ENCODE results near the gene CLEC9A. TPM values are rescaled to one million over a fixed set of nuclear protein-coding genes. Genes with fewer than 3 reads are reported as not detected.

Gene CLEC9A
- total RNA-seq, 1 experiment from 2014 or later, result not detected

DNA sequence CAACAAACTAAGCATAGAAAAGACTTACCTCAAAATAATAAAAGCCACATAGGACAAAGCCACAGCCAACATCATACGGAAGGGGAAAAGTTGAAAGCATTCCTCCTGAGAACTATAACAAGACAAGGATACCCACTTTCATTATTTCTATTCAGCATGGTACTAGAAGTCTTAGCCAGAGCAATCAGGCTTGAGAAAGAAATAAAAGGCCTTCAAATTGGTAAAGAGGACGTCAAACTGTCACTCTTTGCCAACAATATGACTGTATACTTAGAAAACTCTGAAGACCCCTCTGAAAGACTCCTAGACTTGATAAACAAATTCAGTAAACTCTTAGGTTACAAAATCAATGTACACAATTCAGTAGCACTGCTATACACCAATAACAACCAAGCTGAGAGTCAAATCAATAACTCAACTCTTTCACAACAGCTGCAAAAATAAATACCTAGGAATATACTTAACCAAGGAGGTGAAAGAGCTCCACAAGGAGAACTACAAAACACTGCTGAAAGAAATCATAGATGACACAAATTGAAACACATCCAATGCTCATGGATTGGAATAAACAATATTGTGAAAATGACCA lies 79.9 kb downstream of the CLEC9A start:
- intact Hi-C loops (cut with micrococcal nuclease), result no loop called here
- no peak for DNase-seq (ENCODE audit: low read depth, low spot score)

DNA sequence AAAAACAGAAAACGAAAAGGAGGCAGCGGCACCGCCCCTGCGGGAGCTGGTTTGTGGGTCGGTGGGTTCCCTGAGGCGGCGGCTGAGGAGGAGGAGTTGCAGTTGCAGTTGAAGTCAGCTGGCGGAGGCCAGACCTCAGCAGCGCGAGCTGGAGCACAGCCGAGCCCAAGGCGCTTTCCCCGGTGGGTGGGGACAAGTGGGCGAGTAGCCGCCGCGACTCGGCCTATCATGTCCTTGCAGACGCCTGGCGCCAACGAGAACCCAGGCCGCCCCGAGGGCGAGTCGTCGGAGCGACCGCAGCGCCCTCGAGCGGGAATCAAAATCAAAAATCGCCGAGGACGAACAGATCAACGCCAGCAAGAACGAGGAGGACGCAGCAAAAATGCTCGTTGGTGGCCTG lies 81.0 kb downstream of the CLEC9A start:
- Histone ChIP-seq H2AFZ (ENCODE audit: low read depth, low read length, poor library complexity, severe bottlenecking) (no peak overlapping the region), H3K27me3 (ENCODE audit: insufficient read depth, low read length) (no peaks in the 10 kb centered on the region), H3K79me2 (ENCODE audit: insufficient read depth, low read length) (no peaks in the 10 kb centered on the region), H3K4me3 (replicated peaks in 1 of 2; ENCODE audit: low read depth in 1 of 2, low read length in 2 of 2) (no peak overlapping the region), H3K4me2 (ENCODE audit: low read length) (no peak overlapping the region), H3K36me3 (ENCODE audit: control insufficient read depth in 1 of 2, insufficient read depth in 2 of 2, low read length in 2 of 2) (no peaks in the 10 kb centered on the region), H3K9me2 (ENCODE audit: insufficient read depth) (no peaks in the 10 kb centered on the region), H3K27ac (ENCODE audit: low read depth, low read length) (no peak overlapping the region), H4K20me1 (ENCODE audit: insufficient read depth) (no peaks in the 10 kb centered on the region), H3K9me3 (ENCODE audit: control insufficient read depth in 1 of 2, insufficient read depth in 1 of 2, low read depth in 1 of 2, low read length in 2 of 2) (no peaks in the 10 kb centered on the region), H3K9ac (ENCODE audit: low read length) (no peak overlapping the region), H3K4me1 (ENCODE audit: control insufficient read depth in 1 of 2, insufficient read depth in 2 of 2, low read length in 2 of 2) (no peaks in the 10 kb centered on the region)
- ChIA-PET CTCF (no interaction called here), POLR2A (no interaction called here), RAD21 (ENCODE audit: low non-redundant PET in 1 of 2, low total read pairs in 2 of 2, uncharacterized antibody in 2 of 2, unreplicated experiment in 2 of 2) (no interaction called here)
- ATAC-seq, result no peak
- TF ChIP-seq, protein P1, sequence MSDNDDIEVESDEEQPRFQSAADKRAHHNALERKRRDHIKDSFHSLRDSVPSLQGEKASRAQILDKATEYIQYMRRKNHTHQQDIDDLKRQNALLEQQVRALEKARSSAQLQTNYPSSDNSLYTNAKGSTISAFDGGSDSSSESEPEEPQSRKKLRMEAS (IDR thresholded peaks at IDR 0.05), result no peak
- TF ChIP-seq CEBPB (IDR thresholded peaks at IDR 0.05; ENCODE audit: low read depth) (no peak), SRF (IDR thresholded peaks at IDR 0.05; ENCODE audit: low read depth) (no peak), JUND (IDR thresholded peaks at IDR 0.05) (no peak), ZNF274 (IDR thresholded peaks at IDR 0.05; ENCODE audit: low read depth, low read length) (no peak), ELF1 (IDR thresholded peaks at IDR 0.05; ENCODE audit: borderline replicate concordance, low read depth) (no peak), POLR2AphosphoS5 (IDR thresholded peaks at IDR 0.05; ENCODE audit: low read depth, low read length) (no peak), RAD21 (IDR thresholded peaks at IDR 0.05; ENCODE audit: low read depth) (no peak), POLR2A (IDR thresholded peaks at IDR 0.05; ENCODE audit: borderline replicate concordance, extremely low read depth, insufficient read depth, insufficient read length) (no peak), CBX3 (IDR thresholded peaks at IDR 0.05; ENCODE audit: low read depth) (no peak), SP1 (IDR thresholded peaks at IDR 0.05; ENCODE audit: low read depth) (no peak), ZFX (IDR thresholded peaks at IDR 0.05) (no peak), SIN3A (IDR thresholded peaks at IDR 0.05; ENCODE audit: low read depth) (no peak), EZH2 (IDR thresholded peaks at IDR 0.05) (no peak)
- TF ChIP-seq, protein P2, sequence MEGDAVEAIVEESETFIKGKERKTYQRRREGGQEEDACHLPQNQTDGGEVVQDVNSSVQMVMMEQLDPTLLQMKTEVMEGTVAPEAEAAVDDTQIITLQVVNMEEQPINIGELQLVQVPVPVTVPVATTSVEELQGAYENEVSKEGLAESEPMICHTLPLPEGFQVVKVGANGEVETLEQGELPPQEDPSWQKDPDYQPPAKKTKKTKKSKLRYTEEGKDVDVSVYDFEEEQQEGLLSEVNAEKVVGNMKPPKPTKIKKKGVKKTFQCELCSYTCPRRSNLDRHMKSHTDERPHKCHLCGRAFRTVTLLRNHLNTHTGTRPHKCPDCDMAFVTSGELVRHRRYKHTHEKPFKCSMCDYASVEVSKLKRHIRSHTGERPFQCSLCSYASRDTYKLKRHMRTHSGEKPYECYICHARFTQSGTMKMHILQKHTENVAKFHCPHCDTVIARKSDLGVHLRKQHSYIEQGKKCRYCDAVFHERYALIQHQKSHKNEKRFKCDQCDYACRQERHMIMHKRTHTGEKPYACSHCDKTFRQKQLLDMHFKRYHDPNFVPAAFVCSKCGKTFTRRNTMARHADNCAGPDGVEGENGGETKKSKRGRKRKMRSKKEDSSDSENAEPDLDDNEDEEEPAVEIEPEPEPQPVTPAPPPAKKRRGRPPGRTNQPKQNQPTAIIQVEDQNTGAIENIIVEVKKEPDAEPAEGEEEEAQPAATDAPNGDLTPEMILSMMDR (IDR thresholded peaks at IDR 0.05 in 2 of 3, conservative IDR thresholded peaks at IDR 0.05 in 1 of 3; ENCODE audit: borderline replicate concordance in 1 of 3, insufficient read depth in 1 of 3, low read depth in 2 of 3, low read length in 2 of 3), result no peak
- TF ChIP-seq, protein P3, sequence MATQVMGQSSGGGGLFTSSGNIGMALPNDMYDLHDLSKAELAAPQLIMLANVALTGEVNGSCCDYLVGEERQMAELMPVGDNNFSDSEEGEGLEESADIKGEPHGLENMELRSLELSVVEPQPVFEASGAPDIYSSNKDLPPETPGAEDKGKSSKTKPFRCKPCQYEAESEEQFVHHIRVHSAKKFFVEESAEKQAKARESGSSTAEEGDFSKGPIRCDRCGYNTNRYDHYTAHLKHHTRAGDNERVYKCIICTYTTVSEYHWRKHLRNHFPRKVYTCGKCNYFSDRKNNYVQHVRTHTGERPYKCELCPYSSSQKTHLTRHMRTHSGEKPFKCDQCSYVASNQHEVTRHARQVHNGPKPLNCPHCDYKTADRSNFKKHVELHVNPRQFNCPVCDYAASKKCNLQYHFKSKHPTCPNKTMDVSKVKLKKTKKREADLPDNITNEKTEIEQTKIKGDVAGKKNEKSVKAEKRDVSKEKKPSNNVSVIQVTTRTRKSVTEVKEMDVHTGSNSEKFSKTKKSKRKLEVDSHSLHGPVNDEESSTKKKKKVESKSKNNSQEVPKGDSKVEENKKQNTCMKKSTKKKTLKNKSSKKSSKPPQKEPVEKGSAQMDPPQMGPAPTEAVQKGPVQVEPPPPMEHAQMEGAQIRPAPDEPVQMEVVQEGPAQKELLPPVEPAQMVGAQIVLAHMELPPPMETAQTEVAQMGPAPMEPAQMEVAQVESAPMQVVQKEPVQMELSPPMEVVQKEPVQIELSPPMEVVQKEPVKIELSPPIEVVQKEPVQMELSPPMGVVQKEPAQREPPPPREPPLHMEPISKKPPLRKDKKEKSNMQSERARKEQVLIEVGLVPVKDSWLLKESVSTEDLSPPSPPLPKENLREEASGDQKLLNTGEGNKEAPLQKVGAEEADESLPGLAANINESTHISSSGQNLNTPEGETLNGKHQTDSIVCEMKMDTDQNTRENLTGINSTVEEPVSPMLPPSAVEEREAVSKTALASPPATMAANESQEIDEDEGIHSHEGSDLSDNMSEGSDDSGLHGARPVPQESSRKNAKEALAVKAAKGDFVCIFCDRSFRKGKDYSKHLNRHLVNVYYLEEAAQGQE (IDR thresholded peaks at IDR 0.05; ENCODE audit: low read depth), result no peak
- no peak for DNase-seq (ENCODE audit: low read depth, low spot score)
- intact Hi-C loops (cut with micrococcal nuclease), result no loop called here
- no TSS peak for BruUV-seq (replicated peaks)

More for the DNA sequence above, 79.9 kb downstream of the CLEC9A start:
- no peaks in the 10 kb centered on the region for H4K20me1 ChIP-seq (ENCODE audit: insufficient read depth)
- no peaks in the 10 kb centered on the region for H3K9me3 ChIP-seq (ENCODE audit: control insufficient read depth in 1 of 2, insufficient read depth in 1 of 2, low read depth in 1 of 2, low read length in 2 of 2)
- no peak for ATAC-seq
- H3K9me2 ChIP-seq (ENCODE audit: insufficient read depth), result no peaks in the 10 kb centered on the region
- ChIA-PET RAD21 (ENCODE audit: low non-redundant PET in 1 of 2, low total read pairs in 2 of 2, uncharacterized antibody in 2 of 2, unreplicated experiment in 2 of 2) (no interaction called here), POLR2A (no interaction called here), CTCF (no interaction called here)
- no peaks in the 10 kb centered on the region for H3K4me1 ChIP-seq (ENCODE audit: control insufficient read depth in 1 of 2, insufficient read depth in 2 of 2, low read length in 2 of 2)
- H3K4me2 ChIP-seq (ENCODE audit: low read length), result no peak overlapping the region
- no peak for TF ChIP-seq RAD21 (IDR thresholded peaks at IDR 0.05; ENCODE audit: low read depth)
- no peak for TF ChIP-seq SRF (IDR thresholded peaks at IDR 0.05; ENCODE audit: low read depth)
- TF ChIP-seq, protein P4, sequence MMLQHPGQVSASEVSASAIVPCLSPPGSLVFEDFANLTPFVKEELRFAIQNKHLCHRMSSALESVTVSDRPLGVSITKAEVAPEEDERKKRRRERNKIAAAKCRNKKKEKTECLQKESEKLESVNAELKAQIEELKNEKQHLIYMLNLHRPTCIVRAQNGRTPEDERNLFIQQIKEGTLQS (IDR thresholded peaks at IDR 0.05), result no peak
- no peak for TF ChIP-seq SIN3A (IDR thresholded peaks at IDR 0.05; ENCODE audit: low read depth)
- no peak overlapping the region for H3K27ac ChIP-seq (ENCODE audit: low read depth, low read length)
- H3K27me3 ChIP-seq (ENCODE audit: insufficient read depth, low read length), result no peaks in the 10 kb centered on the region
- no peaks in the 10 kb centered on the region for H3K36me3 ChIP-seq (ENCODE audit: control insufficient read depth in 1 of 2, insufficient read depth in 2 of 2, low read length in 2 of 2)
- H2AFZ ChIP-seq (ENCODE audit: low read depth, low read length, poor library complexity, severe bottlenecking), result no peak overlapping the region
- H3K79me2 ChIP-seq (ENCODE audit: insufficient read depth, low read length), result no peaks in the 10 kb centered on the region
- BruUV-seq (replicated peaks), result no TSS peak
- no peak overlapping the region for H3K4me3 ChIP-seq (replicated peaks in 1 of 2; ENCODE audit: low read depth in 1 of 2, low read length in 2 of 2)
- H3K9ac ChIP-seq (ENCODE audit: low read length), result no peak overlapping the region
